Natural killer cell (primary cell): ENCODE measurements around the gene BICC1. TPM values are rescaled to one million over a fixed set of nuclear protein-coding genes. Genes with fewer than 3 reads are reported as not detected.

ENCODE experiments used
- ATAC-seq, 3 donors: fragments of 150-1000 bp in 2 of 3; fragments of 200-7000 bp in 1 of 3; cut with Tn5 transposase; 1 replicate in 1 of 3; 2 replicates in 2 of 3; pipeline ENCODE4 v1.10.0; 2021; ENCODE audit warnings: mild to moderate bottlenecking in 2 of 3, moderate library complexity in 2 of 3
- DNase-seq, 2 donors: peaks; one replicate each; pipeline versions ENCODE4 v3.0.0 to v3.0.0-alpha.2; 2013 to 2021; ENCODE audit warnings: mixed read lengths in 1 of 2
- H3K27ac ChIP-seq: one replicate; pipeline ENCODE4 v1.5.1; 2013; ENCODE audit warnings: mild to moderate bottlenecking, low read length
- H3K27me3 ChIP-seq: one replicate; pipeline ENCODE4 v1.6.1; 2013; ENCODE audit warnings: low read length; ENCODE audit not compliant: control insufficient read depth, insufficient read depth
- H3K36me3 ChIP-seq: one replicate; pipeline ENCODE4 v1.6.1; 2013; ENCODE audit warnings: low read length; ENCODE audit not compliant: control insufficient read depth, insufficient read depth
- H3K4me1 ChIP-seq: one replicate; pipeline ENCODE4 v1.6.1; 2013; ENCODE audit warnings: low read length; ENCODE audit not compliant: control insufficient read depth, insufficient read depth
- H3K4me3 ChIP-seq: one replicate; pipeline ENCODE4 v1.5.1; 2013; ENCODE audit warnings: low read length
- H3K9me3 ChIP-seq: one replicate; pipeline ENCODE4 v1.6.1; 2013; ENCODE audit warnings: low read length; ENCODE audit not compliant: control insufficient read depth, insufficient read depth
- H3K27ac Mint-ChIP-seq, 2 donors: one replicate each; pipeline ENCODE4 v1.8.0; 2022; ENCODE audit warnings: mild to moderate bottlenecking in 2 of 2, mixed read lengths in 2 of 2, moderate library complexity in 1 of 2
- H3K27me3 Mint-ChIP-seq, 2 donors: one replicate each; pipeline ENCODE4 v1.8.0; 2022; ENCODE audit warnings: low read depth in 2 of 2, mixed read lengths in 2 of 2
- H3K36me3 Mint-ChIP-seq: one replicate; pipeline ENCODE4 v1.8.0; 2022; ENCODE audit warnings: mixed read lengths
- H3K4me1 Mint-ChIP-seq, 2 donors: one replicate each; pipeline ENCODE4 v1.8.0; 2022; ENCODE audit warnings: mixed read lengths in 2 of 2
- H3K4me3 Mint-ChIP-seq: one replicate; pipeline ENCODE4 v1.8.0; 2022; ENCODE audit warnings: mild to moderate bottlenecking, moderate library complexity, mixed read lengths
- H3K9me3 Mint-ChIP-seq, 2 donors: one replicate each; pipeline ENCODE4 v1.8.0; 2022; ENCODE audit warnings: mixed read lengths in 2 of 2
- WGBS: methylation state at CpG from one replicate; pipeline ENCODE4 v1.1.7; 2013; ENCODE audit warnings: missing lambda C conversion rate; ENCODE audit not compliant: insufficient coverage; 5-methylcytosine and 5-hydroxymethylcytosine counted together
- intact Hi-C: fragments of 100-400 bp; cut with micrococcal nuclease; formaldehyde crosslinking; loops from one replicate; pipeline ENCODE4 v1.14.2; 2022
- total RNA-seq, 4 donors: library from RNA; stranded (reverse); fragments of 120-200 nt in 1 of 4; gene quantifications; one replicate each; pipeline versions ENCODE4 v1.2.3 to v1.2.4, GENCODE V29; 2013 to 2022
- TF ChIP-seq, protein P1 (sequence below): fragments of 200-600 bp; IDR thresholded peaks from one replicate; pipeline ENCODE4 v1.8.0; 2022; ENCODE audit warnings: antibody characterized with exemption

BICC1 gene
- total RNA-seq, 3 donors from 2014 or later (not counting 1 experiment from before 2014, with no cell fraction given): 0.14 TPM; not detected in 2

DNA sequence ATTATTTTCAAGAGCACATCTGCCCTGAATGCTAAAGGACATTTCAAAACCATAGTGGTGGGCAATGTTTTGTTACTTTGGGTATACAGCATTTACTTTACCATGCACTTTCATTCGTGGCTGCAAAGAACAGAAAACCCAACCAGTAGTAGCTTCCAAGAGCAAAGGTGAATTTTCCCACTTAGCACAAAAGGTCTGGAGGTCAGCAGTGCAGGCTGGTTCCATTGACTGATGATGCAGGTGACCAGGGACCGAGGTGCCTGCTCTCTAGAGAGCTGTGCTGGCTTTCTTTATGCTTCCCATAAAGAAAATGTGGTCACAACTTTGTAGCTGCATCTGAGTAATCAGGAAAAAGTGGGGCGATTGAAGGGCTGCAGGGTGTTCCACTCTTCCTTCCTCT lies 240.0 kb downstream of the BICC1 start:
- Histone ChIP-seq H3K27me3 (no peaks in the 10 kb centered on the region), H3K4me1 (no peaks in the 10 kb centered on the region), H3K27ac (no peak overlapping the region), H3K36me3 (no peaks in the 10 kb centered on the region), H3K9me3 (no peaks in the 10 kb centered on the region), H3K4me3 (no peak overlapping the region)
- no peak for DNase-seq
- H3K27ac Mint-ChIP-seq: no peak overlapping the region
- TF ChIP-seq, protein P1, sequence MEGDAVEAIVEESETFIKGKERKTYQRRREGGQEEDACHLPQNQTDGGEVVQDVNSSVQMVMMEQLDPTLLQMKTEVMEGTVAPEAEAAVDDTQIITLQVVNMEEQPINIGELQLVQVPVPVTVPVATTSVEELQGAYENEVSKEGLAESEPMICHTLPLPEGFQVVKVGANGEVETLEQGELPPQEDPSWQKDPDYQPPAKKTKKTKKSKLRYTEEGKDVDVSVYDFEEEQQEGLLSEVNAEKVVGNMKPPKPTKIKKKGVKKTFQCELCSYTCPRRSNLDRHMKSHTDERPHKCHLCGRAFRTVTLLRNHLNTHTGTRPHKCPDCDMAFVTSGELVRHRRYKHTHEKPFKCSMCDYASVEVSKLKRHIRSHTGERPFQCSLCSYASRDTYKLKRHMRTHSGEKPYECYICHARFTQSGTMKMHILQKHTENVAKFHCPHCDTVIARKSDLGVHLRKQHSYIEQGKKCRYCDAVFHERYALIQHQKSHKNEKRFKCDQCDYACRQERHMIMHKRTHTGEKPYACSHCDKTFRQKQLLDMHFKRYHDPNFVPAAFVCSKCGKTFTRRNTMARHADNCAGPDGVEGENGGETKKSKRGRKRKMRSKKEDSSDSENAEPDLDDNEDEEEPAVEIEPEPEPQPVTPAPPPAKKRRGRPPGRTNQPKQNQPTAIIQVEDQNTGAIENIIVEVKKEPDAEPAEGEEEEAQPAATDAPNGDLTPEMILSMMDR: no peak
- H3K9me3 Mint-ChIP-seq: peaks cover 0 to 3% of the 10 kb centered on the region in 2 donors
- no peaks in the 10 kb centered on the region for H3K36me3 Mint-ChIP-seq
- no peaks in the 10 kb centered on the region for H3K4me1 Mint-ChIP-seq
- no peaks in the 10 kb centered on the region for H3K27me3 Mint-ChIP-seq
- intact Hi-C loops: no loop called here
- WGBS: 51% methylated on average over 3 of the region's 3 CpGs
- H3K4me3 Mint-ChIP-seq: no peak overlapping the region
- ATAC-seq: no peak

- TF ChIP-seq, protein P1: no peak
- Histone ChIP-seq H3K4me1 (no peaks in the 10 kb centered on the region), H3K36me3 (no peaks in the 10 kb centered on the region), H3K4me3 (no peak overlapping the region), H3K27ac (no peak overlapping the region), H3K9me3 (no peaks in the 10 kb centered on the region), H3K27me3 (no peaks in the 10 kb centered on the region)
- no peaks in the 10 kb centered on the region for H3K27me3 Mint-ChIP-seq
- no peak overlapping the region for H3K27ac Mint-ChIP-seq
- H3K4me1 Mint-ChIP-seq: no peaks in the 10 kb centered on the region
- ATAC-seq: no peak
- intact Hi-C loops: no loop called here
- H3K36me3 Mint-ChIP-seq: no peaks in the 10 kb centered on the region
- 87% methylated on average over 2 of the region's 2 CpGs for WGBS
- no peak for DNase-seq
- peaks cover 0 to 3% of the 10 kb centered on the region in 2 donors for H3K9me3 Mint-ChIP-seq
- no peak overlapping the region for H3K4me3 Mint-ChIP-seq
Measured at GRCh38 chr10:58753425-58753824, 240.8 kb downstream of the BICC1 start.

GRCh38 chr10:58754469-58755339 lies 242.0 kb downstream of the BICC1 start:
- Mint-ChIP-seq H3K9me3 (peaks cover 0 to 3% of the 10 kb centered on the region in 2 donors), H3K27ac (no peak overlapping the region), H3K4me1 (no peaks in the 10 kb centered on the region), H3K36me3 (no peaks in the 10 kb centered on the region), H3K27me3 (no peaks in the 10 kb centered on the region), H3K4me3 (no peak overlapping the region)
- ATAC-seq (no peak), DNase-seq (no peak)
- intact Hi-C loops: no loop called here
- Histone ChIP-seq H3K9me3 (no peaks in the 10 kb centered on the region), H3K27ac (no peak overlapping the region), H3K36me3 (no peaks in the 10 kb centered on the region), H3K27me3 (no peaks in the 10 kb centered on the region), H3K4me1 (no peaks in the 10 kb centered on the region), H3K4me3 (no peak overlapping the region)
- TF ChIP-seq, protein P1: no peak
- WGBS: 91% methylated on average over 4 of the region's 4 CpGs

DNA sequence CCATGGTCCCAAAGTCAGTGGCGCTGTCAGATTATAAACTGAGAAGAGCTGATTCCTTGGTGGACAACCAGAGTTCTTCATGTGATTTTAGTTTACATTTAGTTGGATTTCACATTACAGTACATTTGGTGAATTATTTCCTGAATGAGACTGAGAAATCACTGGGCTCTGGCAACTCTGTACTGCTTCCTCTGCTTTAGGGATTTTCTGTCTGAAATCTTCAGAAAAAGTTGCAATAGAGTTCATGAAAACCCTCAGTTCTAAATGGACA lies 242.6 kb downstream of the BICC1 start:
- Histone ChIP-seq H3K36me3 (no peaks in the 10 kb centered on the region), H3K9me3 (no peaks in the 10 kb centered on the region), H3K4me3 (no peak overlapping the region), H3K27ac (no peak overlapping the region), H3K27me3 (no peaks in the 10 kb centered on the region), H3K4me1 (no peaks in the 10 kb centered on the region)
- ATAC-seq: no peak
- TF ChIP-seq, protein P1: no peak
- H3K36me3 Mint-ChIP-seq: no peaks in the 10 kb centered on the region
- WGBS: 93% methylated on average over 1 of the region's 1 CpG
- peaks cover 0 to 3% of the 10 kb centered on the region in 2 donors for H3K9me3 Mint-ChIP-seq
- intact Hi-C loops: no loop called here
- H3K4me3 Mint-ChIP-seq: no peak overlapping the region
- no peaks in the 10 kb centered on the region for H3K4me1 Mint-ChIP-seq
- no peak for DNase-seq
- no peaks in the 10 kb centered on the region for H3K27me3 Mint-ChIP-seq
- no peak overlapping the region for H3K27ac Mint-ChIP-seq
